Naive B cell (primary cell): Measurements from ENCODE around the gene LCLAT1. TPM values are rescaled to one million over a fixed set of nuclear protein-coding genes. Genes with fewer than 3 reads are reported as not detected.
"Not testable (repeated sequence)": the region's sequence is repeated elsewhere in the genome, so short reads cannot be mapped to it uniquely, and the experiment has no call there.

Experiments used
- ATAC-seq, 2 donors: fragments of 150-1000 bp; cut with Tn5 transposase; 2 replicates each; pipeline ENCODE4 v1.10.0; 2021; ENCODE audit warnings: low read depth in 2 of 2, mild to moderate bottlenecking in 2 of 2, moderate library complexity in 2 of 2
- DNase-seq: peaks from one replicate; pipeline ENCODE4 v3.0.0; 2022
- H3K27ac Mint-ChIP-seq, 6 donors: one replicate each; pipeline ENCODE4 v1.8.0; 2020 to 2022; ENCODE audit warnings: mild to moderate bottlenecking in 6 of 6, mixed read lengths in 6 of 6, moderate library complexity in 5 of 6, inconsistent platforms in 2 of 6
- H3K27me3 Mint-ChIP-seq, 3 donors: one replicate each; pipeline ENCODE4 v1.8.0; 2021 to 2022; ENCODE audit warnings: mixed read lengths in 3 of 3, mild to moderate bottlenecking in 1 of 3
- H3K36me3 Mint-ChIP-seq, 2 donors: one replicate each; pipeline ENCODE4 v1.8.0; 2020 to 2022; ENCODE audit warnings: mixed read lengths in 2 of 2, inconsistent platforms in 1 of 2, mild to moderate bottlenecking in 1 of 2
- H3K4me1 Mint-ChIP-seq, 3 donors: one replicate each; pipeline ENCODE4 v1.8.0; 2020 to 2022; ENCODE audit warnings: mixed read lengths in 3 of 3, inconsistent platforms in 1 of 3, mild to moderate bottlenecking in 1 of 3, moderate library complexity in 1 of 3
- H3K4me3 Mint-ChIP-seq, 8 donors: one replicate each; pipeline ENCODE4 v1.8.0; 2020 to 2022; ENCODE audit warnings: mild to moderate bottlenecking in 8 of 8, mixed read lengths in 8 of 8, moderate library complexity in 8 of 8, inconsistent platforms in 2 of 8
- H3K9me3 Mint-ChIP-seq, 7 donors: one replicate each; pipeline ENCODE4 v1.8.0; 2020 to 2022; ENCODE audit warnings: mixed read lengths in 7 of 7, mild to moderate bottlenecking in 5 of 7, inconsistent platforms in 2 of 7, moderate library complexity in 1 of 7
- polyA plus RNA-seq, 6 donors: library from polyadenylated mRNA; unstranded; fragments of 300-500 nt; fragmentation: Illumina TruSeq; gene quantifications; one replicate each; pipeline ENCODE4 v1.2.3, GENCODE V29; 2021; ENCODE audit warnings: low read depth in 6 of 6

LCLAT1 gene
- polyA plus RNA-seq, 6 donors from 2014 or later = 13.1 to 29.4 (median 19.4) TPM

GRCh38 chr2:30465171-30465545 is 18.1 kb downstream of the LCLAT1 start:
- DNase-seq (no peak), ATAC-seq (no peak)
- peaks cover 0 to 13% (median 8%) of the 10 kb centered on the region in 7 donors for H3K9me3 Mint-ChIP-seq
- peaks cover 0 to 7% of the 10 kb centered on the region in 2 donors for H3K36me3 Mint-ChIP-seq
- no peaks in the 10 kb centered on the region for H3K27me3 Mint-ChIP-seq
- H3K4me3 Mint-ChIP-seq = peak overlapping the region in 1 of 8 donors; percentile 7
- peak overlapping the region in 5 of 6 donors; percentile 10 to 84 (median 46) for H3K27ac Mint-ChIP-seq
- H3K4me1 Mint-ChIP-seq = peaks cover 39 to 51% (median 49%) of the 10 kb centered on the region in 3 donors

DNA sequence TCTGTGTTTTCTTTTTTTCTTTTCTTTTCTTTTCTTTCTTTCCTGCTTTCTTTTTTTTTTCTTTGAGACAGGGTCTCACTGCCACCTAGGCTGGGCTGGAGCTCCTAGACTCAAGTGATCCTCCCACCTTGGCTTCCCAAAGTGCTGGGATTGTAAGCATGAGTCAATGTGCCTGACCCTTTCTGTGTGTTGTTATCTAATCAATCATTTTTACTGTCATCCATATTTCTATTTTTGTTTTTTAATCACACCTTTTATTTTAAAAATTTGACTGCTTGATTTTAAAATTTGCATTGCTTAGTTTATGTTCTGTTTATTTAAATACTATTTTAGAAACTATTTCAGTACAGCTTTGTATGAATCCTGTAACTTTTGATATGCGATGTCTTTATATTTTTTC is 19.2 kb downstream of the LCLAT1 start:
- H3K27ac Mint-ChIP-seq = peak overlapping the region in 2 of 6 donors; percentile 5 to 60
- peaks cover 0 to 13% (median 6%) of the 10 kb centered on the region in 7 donors for H3K9me3 Mint-ChIP-seq
- no peak overlapping the region for H3K4me3 Mint-ChIP-seq
- peaks cover 0 to 5% of the 10 kb centered on the region in 2 donors for H3K36me3 Mint-ChIP-seq
- ATAC-seq = no peak
- H3K4me1 Mint-ChIP-seq = peaks cover 33 to 48% (median 47%) of the 10 kb centered on the region in 3 donors
- no peak for DNase-seq
- no peaks in the 10 kb centered on the region for H3K27me3 Mint-ChIP-seq

DNA sequence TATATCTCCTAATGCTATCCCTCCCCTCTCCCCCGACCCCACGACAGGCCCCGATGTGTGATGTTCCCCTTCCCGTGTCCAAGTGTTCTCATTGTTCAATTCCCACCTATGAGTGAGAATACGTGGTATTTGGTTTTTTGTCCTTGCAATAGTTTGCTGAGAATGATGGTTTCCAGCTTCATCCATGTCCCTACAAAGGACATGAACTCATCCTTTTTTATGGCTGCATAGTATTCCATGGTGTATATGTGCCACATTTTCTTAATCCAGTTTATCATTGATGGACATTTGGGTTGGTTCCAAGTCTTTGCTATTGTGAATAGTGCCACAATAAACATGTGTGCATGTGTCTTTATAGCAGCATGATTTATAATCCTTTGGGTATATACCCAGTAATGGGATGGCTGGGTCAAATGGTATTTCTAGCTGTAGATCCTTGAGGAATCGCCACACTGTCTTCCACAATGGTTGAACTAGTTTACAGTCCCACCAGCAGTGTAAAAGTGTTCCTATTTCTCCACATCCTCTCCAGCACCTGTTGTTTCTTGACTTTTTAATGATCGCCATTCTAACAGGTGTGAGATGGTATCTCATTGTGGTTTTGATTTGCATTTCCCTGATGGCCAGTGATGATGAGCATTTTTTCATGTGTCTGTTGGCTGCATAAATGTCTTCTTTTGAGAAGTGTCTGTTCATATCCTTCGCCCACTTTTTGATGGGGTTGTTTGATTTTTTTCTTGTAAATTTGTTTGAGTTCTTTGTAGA is 20.2 kb downstream of the LCLAT1 start:
- DNase-seq, ATAC-seq, H3K4me3 Mint-ChIP-seq, H3K27ac Mint-ChIP-seq, H3K36me3 Mint-ChIP-seq, H3K27me3 Mint-ChIP-seq: not testable (repeated sequence)
- Mint-ChIP-seq H3K4me1 (peaks cover 36 to 50% (median 50%) of the 10 kb centered on the region in 3 donors), H3K9me3 (peaks cover 0 to 13% (median 6%) of the 10 kb centered on the region in 7 donors)

- no peak overlapping the region for H3K4me3 Mint-ChIP-seq
- DNase-seq (no peak), ATAC-seq (no peak)
- H3K9me3 Mint-ChIP-seq = peaks cover 0 to 13% (median 6%) of the 10 kb centered on the region in 7 donors
- H3K27me3 Mint-ChIP-seq = no peaks in the 10 kb centered on the region
- H3K36me3 Mint-ChIP-seq = peaks cover 0 to 5% of the 10 kb centered on the region in 2 donors
- H3K27ac Mint-ChIP-seq = peak overlapping the region in 2 of 6 donors; percentile 15 to 16
- H3K4me1 Mint-ChIP-seq = peaks cover 35 to 49% (median 46%) of the 10 kb centered on the region in 3 donors
Observed at GRCh38 chr2:30470426-30470825, 23.4 kb downstream of the LCLAT1 start.

- Mint-ChIP-seq H3K4me3 (no peak overlapping the region), H3K36me3 (peaks cover 0 to 5% of the 10 kb centered on the region in 2 donors), H3K27me3 (no peaks in the 10 kb centered on the region), H3K4me1 (peaks cover 35 to 55% (median 47%) of the 10 kb centered on the region in 3 donors), H3K9me3 (peaks cover 0 to 9% (median 6%) of the 10 kb centered on the region in 7 donors), H3K27ac (peak overlapping the region in 3 of 6 donors; percentile 12 to 65 (median 33))
- ATAC-seq (peak in 1 of 2 donors; percentile 44), DNase-seq (no peak)
Observed at GRCh38 chr2:30472326-30472725, 25.3 kb downstream of the LCLAT1 start.

DNA sequence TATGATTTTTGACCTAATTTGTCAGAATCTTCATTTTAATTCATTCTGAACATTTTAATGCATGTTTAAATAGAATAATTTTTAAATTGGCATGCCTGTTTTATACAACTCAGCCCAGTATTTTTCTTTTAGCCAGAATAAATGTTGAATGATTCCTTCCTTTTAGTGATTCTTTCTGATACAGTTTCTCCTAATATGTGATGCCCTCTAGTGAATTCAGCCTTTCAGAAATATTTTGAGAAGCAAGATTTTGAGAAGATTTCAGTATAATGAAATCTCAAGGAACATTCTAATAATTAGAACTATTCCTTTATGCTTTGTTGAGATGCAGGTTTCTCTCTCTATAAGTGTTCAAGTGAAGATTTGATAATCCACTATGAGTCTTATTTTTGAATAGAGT is 28.5 kb downstream of the LCLAT1 start:
- Mint-ChIP-seq H3K27me3 (no peaks in the 10 kb centered on the region), H3K36me3 (peaks cover 0 to 6% of the 10 kb centered on the region in 2 donors), H3K27ac (peak overlapping the region in 2 of 6 donors; percentile 49 to 87), H3K4me3 (no peak overlapping the region), H3K9me3 (no peaks in the 10 kb centered on the region), H3K4me1 (peaks cover 26 to 39% (median 33%) of the 10 kb centered on the region in 3 donors)
- ATAC-seq (no peak), DNase-seq (no peak)

DNA sequence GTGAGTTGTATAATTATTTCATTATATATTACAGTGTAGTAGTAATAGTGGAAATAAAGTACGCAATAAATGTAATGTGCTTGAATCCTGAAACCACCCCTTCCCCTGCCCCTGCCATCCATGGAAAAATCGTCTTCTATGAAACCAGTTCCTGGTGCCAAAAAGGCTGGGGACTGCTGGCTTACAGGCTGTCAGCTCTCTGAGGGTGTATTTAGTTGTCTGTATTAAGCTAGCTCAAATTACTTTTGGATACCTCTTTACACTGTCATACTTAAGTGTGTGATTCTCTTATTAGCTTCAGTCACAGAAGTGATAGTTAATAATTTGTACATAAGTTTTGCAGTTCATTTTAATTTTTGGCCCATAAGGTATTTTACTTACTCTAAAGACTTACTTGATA is 29.6 kb downstream of the LCLAT1 start:
- DNase-seq (no peak), ATAC-seq (no peak)
- Mint-ChIP-seq H3K27ac (no peak overlapping the region), H3K36me3 (peaks cover 0 to 6% of the 10 kb centered on the region in 2 donors), H3K4me1 (peaks cover 34 to 45% (median 39%) of the 10 kb centered on the region in 3 donors), H3K9me3 (no peaks in the 10 kb centered on the region), H3K27me3 (no peaks in the 10 kb centered on the region), H3K4me3 (no peak overlapping the region)

- peak overlapping the region; percentile 17 to 86 (median 67) for H3K27ac Mint-ChIP-seq
- peak overlapping the region in 1 of 8 donors; percentile 25 for H3K4me3 Mint-ChIP-seq
- H3K27me3 Mint-ChIP-seq = no peaks in the 10 kb centered on the region
- ATAC-seq (no peak), DNase-seq (no peak)
- H3K4me1 Mint-ChIP-seq = peaks cover 13 to 25% (median 23%) of the 10 kb centered on the region in 3 donors
- H3K9me3 Mint-ChIP-seq = no peaks in the 10 kb centered on the region
- H3K36me3 Mint-ChIP-seq = peaks cover 0 to 6% of the 10 kb centered on the region in 2 donors
Observed at GRCh38 chr2:30480703-30481322, 33.8 kb downstream of the LCLAT1 start.

- peaks cover 0 to 1% (median 0%) of the 10 kb centered on the region in 7 donors for H3K9me3 Mint-ChIP-seq
- H3K27ac Mint-ChIP-seq = peak overlapping the region; percentile 2 to 86 (median 67)
- H3K36me3 Mint-ChIP-seq = peaks cover 0 to 6% of the 10 kb centered on the region in 2 donors
- ATAC-seq (no peak), DNase-seq (no peak)
- peaks cover 15 to 24% (median 21%) of the 10 kb centered on the region in 3 donors for H3K4me1 Mint-ChIP-seq
- H3K4me3 Mint-ChIP-seq = peak overlapping the region in 1 of 8 donors; percentile 25
- H3K27me3 Mint-ChIP-seq = no peaks in the 10 kb centered on the region
Observed at GRCh38 chr2:30481323-30481800, 34.3 kb downstream of the LCLAT1 start.

GRCh38 chr2:30482011-30482410 is 35.0 kb downstream of the LCLAT1 start:
- H3K4me3 Mint-ChIP-seq = no peak overlapping the region
- H3K27ac Mint-ChIP-seq = no peak overlapping the region
- no peak for DNase-seq
- peaks cover 0 to 2% (median 0%) of the 10 kb centered on the region in 7 donors for H3K9me3 Mint-ChIP-seq
- H3K27me3 Mint-ChIP-seq = no peaks in the 10 kb centered on the region
- H3K4me1 Mint-ChIP-seq = peaks cover 20 to 24% (median 21%) of the 10 kb centered on the region in 3 donors
- peaks cover 0 to 6% of the 10 kb centered on the region in 2 donors for H3K36me3 Mint-ChIP-seq
- ATAC-seq = no peak

DNA sequence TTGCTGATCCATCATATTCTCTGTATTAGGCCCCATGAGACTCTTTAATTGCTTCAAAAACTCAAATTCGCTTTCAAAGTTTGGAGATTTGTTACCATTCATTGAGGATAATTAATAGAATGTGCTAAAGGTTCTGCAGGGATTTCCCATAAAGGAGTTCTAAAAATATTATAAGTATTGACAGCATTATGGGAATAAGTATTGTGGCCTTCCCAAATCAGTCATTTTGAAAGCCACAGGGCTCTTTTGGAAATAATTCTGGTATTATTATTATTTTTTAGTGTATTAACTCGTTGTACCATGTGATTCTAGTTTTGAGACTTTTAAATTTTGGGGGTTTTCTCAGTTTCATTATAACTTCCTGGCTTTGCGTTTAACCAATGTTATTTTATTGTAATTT is 37.1 kb downstream of the LCLAT1 start:
- no peaks in the 10 kb centered on the region for H3K27me3 Mint-ChIP-seq
- no peak for ATAC-seq
- peaks cover 0 to 2% (median 0%) of the 10 kb centered on the region in 7 donors for H3K9me3 Mint-ChIP-seq
- H3K4me3 Mint-ChIP-seq = peak overlapping the region in 1 of 8 donors; percentile 2
- H3K36me3 Mint-ChIP-seq = peaks cover 0 to 1% of the 10 kb centered on the region in 2 donors
- no peak for DNase-seq
- H3K27ac Mint-ChIP-seq = peak overlapping the region in 1 of 6 donors; percentile 7
- peaks cover 32 to 41% (median 39%) of the 10 kb centered on the region in 3 donors for H3K4me1 Mint-ChIP-seq

GRCh38 chr2:30484995-30485394 is 37.9 kb downstream of the LCLAT1 start:
- Mint-ChIP-seq H3K9me3 (peaks cover 0 to 2% (median 0%) of the 10 kb centered on the region in 7 donors), H3K27ac (peak overlapping the region in 1 of 6 donors; percentile 79), H3K4me3 (no peak overlapping the region), H3K4me1 (peaks cover 36 to 46% (median 39%) of the 10 kb centered on the region in 3 donors), H3K27me3 (no peaks in the 10 kb centered on the region), H3K36me3 (no peaks in the 10 kb centered on the region)
- no peak for DNase-seq
- ATAC-seq = no peak

DNA sequence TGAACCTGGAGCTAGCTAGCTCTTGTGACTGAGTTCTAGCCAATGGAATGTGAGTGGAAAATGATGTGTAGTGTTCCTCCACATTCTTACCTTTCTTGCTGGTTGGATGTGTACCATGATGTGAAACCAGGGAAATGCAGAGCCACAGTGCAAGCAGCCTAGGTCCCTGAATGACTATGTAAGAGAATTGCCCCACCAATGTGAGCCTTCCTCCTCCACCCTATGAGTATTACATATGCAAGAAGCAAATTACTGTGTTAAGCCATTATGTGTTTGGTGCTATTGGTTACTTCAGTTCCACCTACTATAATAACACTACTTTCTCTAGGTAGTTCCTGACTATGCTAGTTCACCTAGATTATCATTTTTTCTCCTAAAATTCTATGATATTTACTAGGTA is 39.6 kb downstream of the LCLAT1 start:
- Mint-ChIP-seq H3K4me1 (peaks cover 23 to 42% (median 30%) of the 10 kb centered on the region in 3 donors), H3K4me3 (no peak overlapping the region), H3K27me3 (no peaks in the 10 kb centered on the region), H3K27ac (peak overlapping the region in 3 of 6 donors; percentile 2 to 36 (median 33)), H3K9me3 (peaks cover 0 to 2% (median 0%) of the 10 kb centered on the region in 7 donors), H3K36me3 (no peaks in the 10 kb centered on the region)
- DNase-seq (no peak), ATAC-seq (no peak)
